Activated effector memory CD4-positive, alpha-beta T cell treated with Interleukin-2 at 50 U/mL for 16 hours (primary cell): ENCODE measurements around the gene ZNF800.

Experiments
- DNase-seq: peaks from one replicate; pipeline ENCODE4 v3.0.0-alpha.2; 2020

Gene ZNF800

DNA sequence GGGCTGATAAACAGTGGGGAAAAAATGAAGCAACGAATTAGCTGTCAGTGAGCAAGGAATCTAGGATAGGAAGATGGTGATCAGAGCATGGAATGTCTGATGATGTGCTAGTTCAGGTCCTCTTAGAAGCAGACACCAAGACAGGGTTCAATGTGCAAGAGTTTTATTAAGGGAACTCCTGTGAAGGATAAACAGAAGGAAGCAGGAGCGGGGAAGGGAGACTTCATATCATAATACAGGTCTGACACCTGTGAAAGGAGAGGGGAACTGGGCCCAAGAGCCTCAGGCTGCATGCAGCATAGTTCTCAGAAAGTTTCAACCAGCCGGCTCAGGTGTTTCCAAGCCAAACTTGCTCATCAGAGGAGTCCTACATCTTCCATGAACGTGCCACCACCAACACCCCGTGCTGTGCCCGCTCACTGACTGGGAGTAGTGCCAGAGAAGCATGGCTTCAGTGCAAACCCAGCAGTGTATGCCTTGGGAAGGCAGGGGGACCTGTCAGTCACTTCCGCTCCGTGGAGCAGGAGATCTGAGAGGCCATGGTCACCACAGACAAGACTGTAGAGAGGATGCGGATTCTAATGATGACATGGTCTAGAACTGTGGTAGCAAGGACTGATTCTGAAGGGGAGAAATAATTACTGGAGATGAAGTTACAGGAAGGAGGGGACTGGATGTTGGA is 45.8 kb downstream of the ZNF800 start:
- no peak for DNase-seq

DNA sequence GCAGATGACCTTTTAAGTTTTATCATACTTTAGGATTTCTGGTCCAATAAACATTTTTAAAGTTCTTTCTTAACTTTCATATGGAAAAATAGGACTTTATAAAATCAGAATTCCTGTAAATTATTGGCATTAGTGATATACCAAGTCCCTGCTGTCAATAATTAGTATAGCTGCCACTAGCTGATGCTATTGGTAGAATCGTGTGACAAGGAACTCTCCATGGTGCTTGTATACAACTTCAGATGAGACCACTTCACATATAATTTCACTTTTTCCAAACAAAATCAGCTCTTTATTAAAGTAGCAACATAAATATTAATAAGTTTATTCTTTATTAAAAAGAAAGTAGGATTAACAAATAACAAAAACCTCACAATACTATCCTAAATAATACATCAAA is 49.9 kb downstream of the ZNF800 start:
- DNase-seq, result no peak

DNA sequence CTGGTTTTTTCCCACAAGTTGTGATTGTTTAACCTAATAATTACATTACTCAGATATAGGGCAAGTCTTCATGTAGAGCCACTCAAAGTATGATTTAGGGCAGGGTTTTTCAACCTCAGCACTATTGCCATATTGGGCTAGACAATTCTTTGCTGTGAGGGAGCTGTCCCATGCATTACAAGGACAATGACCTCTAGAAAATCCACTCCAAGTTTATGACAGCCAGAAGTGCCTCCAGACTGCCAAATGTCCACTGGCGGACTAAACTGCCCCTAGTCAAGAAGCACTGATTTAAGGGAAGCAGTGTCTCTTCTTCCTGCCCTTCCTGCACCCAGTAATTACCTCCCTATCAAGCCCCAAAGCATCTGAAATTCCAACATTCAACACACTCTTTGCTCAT is 54.4 kb downstream of the ZNF800 start:
- DNase-seq, result no peak

DNA sequence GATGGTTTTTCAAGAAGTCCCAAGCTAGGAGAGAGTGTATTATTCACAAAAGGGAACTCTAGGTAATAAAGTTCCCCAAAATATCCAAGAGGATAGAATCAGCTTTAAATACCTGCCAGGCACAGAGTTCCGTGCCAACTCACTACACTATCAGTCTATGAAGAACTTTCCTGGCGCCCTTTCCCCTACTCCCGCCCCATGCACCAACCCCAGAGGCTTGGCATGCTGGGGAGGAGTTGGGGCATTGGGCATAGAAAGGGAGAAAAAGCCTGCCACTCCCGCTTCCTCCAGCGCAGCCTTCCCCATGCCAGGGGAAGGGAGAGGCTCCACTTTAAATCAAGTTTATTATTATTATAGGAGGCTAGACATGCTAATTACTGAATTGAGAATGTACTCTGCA is 54.9 kb downstream of the ZNF800 start:
- no peak for DNase-seq

DNA sequence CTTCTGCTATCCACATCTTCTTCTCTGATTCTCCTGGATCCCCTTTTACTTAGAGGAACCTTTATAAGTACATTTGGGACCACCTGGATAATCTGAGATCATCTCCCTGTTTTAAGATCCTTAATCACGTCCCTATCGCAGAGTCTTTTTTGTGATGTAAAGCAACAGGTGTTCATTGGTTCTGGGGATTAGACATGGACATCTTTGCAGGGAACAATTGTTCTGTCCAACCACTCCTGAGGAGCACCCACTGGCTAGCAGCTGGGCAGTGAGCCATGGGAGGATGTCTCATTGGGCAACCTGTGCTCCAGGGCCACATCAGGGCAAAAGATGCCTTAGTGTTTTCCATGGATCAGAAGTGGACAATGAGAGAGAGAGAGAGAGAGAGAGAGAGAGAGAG is 56.0 kb downstream of the ZNF800 start:
- DNase-seq, result no peak

DNA sequence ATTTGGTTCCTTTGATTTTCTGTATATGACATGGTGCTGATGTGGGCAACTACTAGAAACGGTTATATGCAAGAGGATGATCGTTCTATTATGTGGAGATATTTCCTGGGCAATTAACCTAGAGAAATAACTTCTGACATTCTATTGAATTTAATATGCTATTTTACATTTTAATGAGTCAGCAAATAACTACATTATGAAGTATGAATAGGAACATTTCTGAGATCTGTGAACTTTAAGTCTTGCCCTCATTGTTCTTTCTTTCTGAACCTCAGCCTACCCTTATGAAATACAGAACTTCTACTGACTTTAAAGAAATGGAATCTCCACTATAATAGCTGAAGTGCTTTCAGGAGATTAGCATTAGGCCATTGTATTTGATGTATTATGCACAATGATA is 59.6 kb downstream of the ZNF800 start:
- no peak for DNase-seq

DNA sequence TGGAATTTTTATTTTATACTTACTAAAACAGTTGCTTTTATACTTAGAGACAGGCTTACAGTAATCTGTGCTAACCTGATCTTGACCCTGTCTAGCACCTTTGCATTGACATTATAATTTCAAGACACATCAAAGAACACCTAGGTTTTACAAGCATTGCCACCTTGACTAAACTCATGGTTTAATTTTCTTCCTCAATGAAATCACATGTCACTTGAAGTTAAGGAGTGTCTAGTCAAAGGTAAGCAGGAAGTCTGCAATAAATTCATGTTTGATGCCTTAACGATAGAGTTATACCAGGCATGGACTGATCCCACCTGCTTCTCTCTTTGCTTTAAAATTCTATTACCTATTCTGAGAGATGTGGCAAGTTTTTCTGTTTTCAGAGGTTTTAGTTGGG is 62.4 kb downstream of the ZNF800 start:
- no peak for DNase-seq

DNA sequence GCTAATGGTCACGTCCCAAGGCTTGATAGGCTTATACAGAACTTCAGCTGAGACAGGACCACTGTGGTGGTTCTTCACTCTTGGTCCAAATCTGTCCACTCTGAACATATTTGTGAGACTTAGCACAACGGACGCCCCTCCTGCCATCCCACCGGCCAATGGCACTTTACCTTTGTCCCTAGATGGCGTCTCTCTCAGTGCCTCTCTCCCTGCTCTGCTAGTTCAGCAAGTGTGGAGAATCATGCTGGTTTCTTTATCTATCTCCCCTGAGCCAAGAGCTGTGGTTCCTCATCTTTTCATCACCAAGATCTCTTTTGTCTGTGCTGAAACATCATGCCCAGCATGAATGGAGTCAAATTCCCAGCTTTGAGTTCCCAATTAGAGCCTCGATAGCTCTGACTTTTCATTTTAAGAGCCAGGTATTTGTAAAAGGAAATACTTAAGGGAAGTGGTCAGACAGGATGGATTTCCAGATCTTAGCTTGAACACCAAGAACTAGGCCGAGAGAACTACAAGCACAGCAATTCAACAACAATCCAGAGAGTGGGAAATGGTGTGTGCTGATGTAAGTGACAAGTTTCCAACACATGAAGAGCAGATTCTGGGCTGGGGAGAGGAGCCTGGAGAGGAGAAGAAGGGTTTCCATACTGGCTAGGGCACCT is 69.5 kb downstream of the ZNF800 start:
- DNase-seq, result no peak

DNA sequence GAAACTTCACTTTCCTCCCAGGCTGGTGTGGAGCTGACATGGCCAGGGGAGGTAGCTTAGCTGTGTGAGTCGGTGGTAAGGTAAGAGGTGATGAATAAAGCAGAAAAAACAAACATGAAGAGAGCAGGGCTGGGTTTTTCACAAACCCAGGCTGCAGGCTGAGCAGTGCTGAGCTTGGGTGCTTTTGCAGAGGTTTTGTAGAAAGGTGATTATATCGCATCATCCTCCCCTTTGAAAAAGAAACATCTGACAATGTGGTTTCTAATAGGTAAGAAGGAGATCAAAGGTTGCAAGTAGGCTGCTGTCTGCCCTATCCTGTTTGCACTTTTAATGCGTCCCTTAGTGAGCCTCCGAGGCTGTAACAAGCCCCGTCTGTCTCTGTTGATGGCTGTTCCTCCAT is 70.2 kb downstream of the ZNF800 start:
- DNase-seq, result peak; percentile 16

DNA sequence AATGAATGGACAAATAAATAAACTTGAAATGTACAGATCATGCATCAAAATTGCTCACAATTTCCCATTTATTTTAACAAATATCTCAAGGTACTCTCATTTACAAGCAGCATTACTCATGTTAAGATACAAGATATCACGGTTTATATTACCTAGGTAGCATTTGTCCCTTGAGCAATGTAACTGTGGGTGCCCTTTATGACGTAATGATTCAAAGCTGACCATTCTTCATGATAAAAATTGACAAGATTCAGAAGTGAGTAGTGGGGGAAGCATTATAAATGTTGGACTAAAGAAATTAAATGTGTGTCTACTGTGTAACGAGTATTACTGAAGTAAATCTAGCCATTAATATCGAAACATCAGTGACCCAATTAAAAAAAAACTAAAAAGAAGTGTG is 71.5 kb downstream of the ZNF800 start:
- no peak for DNase-seq
